GM19455 (cell line): Measurements from ENCODE around the gene TGFBR2.
A peak's percentile ranks its signal among the peaks of the same experiment; 100 is the strongest.

Experiments
- ATAC-seq: cut with Tn5 transposase; IDR thresholded peaks from one replicate; pipeline ENCODE4 v1.9.1; 2021; ENCODE audit not compliant: unreplicated experiment

The TGFBR2 gene

GRCh38 chr3:30633718-30634117 lies 27.3 kb downstream of the TGFBR2 start:
- no peak for ATAC-seq

GRCh38 chr3:30634761-30635735 lies 28.6 kb downstream of the TGFBR2 start:
- ATAC-seq, result no peak

GRCh38 chr3:30637310-30638219 lies 31.2 kb downstream of the TGFBR2 start:
- no peak for ATAC-seq

GRCh38 chr3:30638685-30639412 lies 32.4 kb downstream of the TGFBR2 start:
- ATAC-seq, result no peak

- ATAC-seq, result peak; percentile 77
Measured at GRCh38 chr3:30639937-30640336, 33.5 kb downstream of the TGFBR2 start.

- no peak for ATAC-seq
Measured at GRCh38 chr3:30640851-30641250, 34.5 kb downstream of the TGFBR2 start.

GRCh38 chr3:30641416-30642251 lies 35.2 kb downstream of the TGFBR2 start:
- ATAC-seq, result no peak

GRCh38 chr3:30642849-30643361 lies 36.5 kb downstream of the TGFBR2 start:
- ATAC-seq, result no peak

- no peak for ATAC-seq
Measured at GRCh38 chr3:30643763-30644462, 37.5 kb downstream of the TGFBR2 start.

- ATAC-seq, result peak; percentile 60
Measured at GRCh38 chr3:30644615-30645014, 38.2 kb downstream of the TGFBR2 start.

- ATAC-seq, result no peak
Measured at GRCh38 chr3:30645077-30645476, 38.7 kb downstream of the TGFBR2 start.

- no peak for ATAC-seq
Measured at GRCh38 chr3:30646181-30646876, 39.9 kb downstream of the TGFBR2 start.

GRCh38 chr3:30646961-30647752 lies 40.8 kb downstream of the TGFBR2 start:
- ATAC-seq, result no peak

- ATAC-seq, result no peak
Measured at GRCh38 chr3:30648670-30649357, 42.4 kb downstream of the TGFBR2 start.

- ATAC-seq, result peak; percentile 67
Measured at GRCh38 chr3:30649572-30650318, 43.3 kb downstream of the TGFBR2 start.

- ATAC-seq, result no peak
Measured at GRCh38 chr3:30650348-30650995, 44.1 kb downstream of the TGFBR2 start.
